G401.6 (cell line): ENCODE results near the gene F7.
"Not testable (repeated sequence)": the region's sequence is repeated elsewhere in the genome, so short reads cannot be mapped to it uniquely, and the experiment has no call there.

Source experiments
- FAIRE-seq: peaks from 2 replicates; lab custom pipeline; 2012; peaks lifted over from hg19 to GRCh38; lab: Jason Lieb, UNC

The F7 gene

GRCh38 chr13:113072376-113072775 lies 33.2 kb upstream of the F7 start:
- no peak for FAIRE-seq

GRCh38 chr13:113073942-113074341 lies 31.6 kb upstream of the F7 start:
- no peak for FAIRE-seq

GRCh38 chr13:113074401-113074800 lies 31.2 kb upstream of the F7 start:
- no peak for FAIRE-seq

- FAIRE-seq = no peak
Measured at GRCh38 chr13:113074876-113075275, 30.7 kb upstream of the F7 start.

GRCh38 chr13:113075711-113076110 lies 29.9 kb upstream of the F7 start:
- FAIRE-seq = no peak

- FAIRE-seq = no peak
Measured at GRCh38 chr13:113076681-113077401, 28.8 kb upstream of the F7 start.

GRCh38 chr13:113077566-113077952 lies 28.0 kb upstream of the F7 start:
- no peak for FAIRE-seq

- no peak for FAIRE-seq
Measured at GRCh38 chr13:113077953-113078901, 27.4 kb upstream of the F7 start.

- no peak for FAIRE-seq
Measured at GRCh38 chr13:113078902-113079780, 26.4 kb upstream of the F7 start.

- not testable (repeated sequence) for FAIRE-seq
Measured at GRCh38 chr13:113079781-113080080, 25.9 kb upstream of the F7 start.

- FAIRE-seq = no peak
Measured at GRCh38 chr13:113080361-113080831, 25.2 kb upstream of the F7 start.

- no peak for FAIRE-seq
Measured at GRCh38 chr13:113080901-113081521, 24.6 kb upstream of the F7 start.

- no peak for FAIRE-seq
Measured at GRCh38 chr13:113082198-113083021, 23.2 kb upstream of the F7 start.

- FAIRE-seq = no peak
Measured at GRCh38 chr13:113083022-113083373, 22.6 kb upstream of the F7 start.

GRCh38 chr13:113083402-113084061 lies 22.1 kb upstream of the F7 start:
- FAIRE-seq = no peak

GRCh38 chr13:113084094-113084942 lies 21.3 kb upstream of the F7 start:
- no peak for FAIRE-seq

GRCh38 chr13:113084943-113085540 lies 20.5 kb upstream of the F7 start:
- no peak for FAIRE-seq

GRCh38 chr13:113086031-113086750 lies 19.4 kb upstream of the F7 start:
- no peak for FAIRE-seq
